AG09309 (cell line): ENCODE results near the gene SLC28A2.
A peak's percentile ranks its signal among the peaks of the same experiment; 100 is the strongest.
"Not testable (repeated sequence)": the region's sequence is repeated elsewhere in the genome, so short reads cannot be mapped to it uniquely, and the experiment has no call there.

Experiments
- DNase-seq: peaks from one replicate; pipeline ENCODE4 v3.0.0-alpha.2; 2010; ENCODE audit warnings: low read depth
- H3K4me3 ChIP-seq: 2 replicates; pipeline ENCODE4 v1.5.1; 2011; ENCODE audit warnings: mild to moderate bottlenecking, low read depth, low read length, moderate library complexity; ENCODE audit not compliant: control insufficient read depth
- TF ChIP-seq, protein P1 (sequence below): IDR thresholded peaks from 2 replicates; pipeline ENCODE4 v1.5.1; 2011; ENCODE audit warnings: mild to moderate bottlenecking, low read depth, low read length, inconsistent platforms; ENCODE audit not compliant: insufficient read depth, control insufficient read depth; ENCODE audit errors: missing control alignments

The SLC28A2 gene

DNA sequence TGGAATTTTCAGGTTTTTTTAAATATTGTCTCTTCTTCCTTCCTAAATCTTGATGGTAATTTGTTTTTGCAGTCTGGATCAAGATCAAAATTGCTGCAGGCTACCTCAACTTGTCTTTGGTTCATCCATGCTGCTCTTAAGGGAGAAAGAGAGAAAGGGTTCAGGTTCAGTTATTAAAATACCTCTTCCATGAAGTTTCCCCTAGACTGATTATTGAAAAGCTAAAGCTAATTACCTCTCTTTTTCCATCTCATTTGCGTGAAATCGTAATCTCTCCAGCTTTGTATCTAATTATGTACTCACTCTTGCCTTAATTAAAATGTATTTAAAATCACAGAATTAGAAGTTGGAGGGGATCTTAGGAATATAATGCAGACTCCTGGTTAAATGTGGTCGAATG, 52.7 kb downstream of the SLC28A2 start:
- TF ChIP-seq, protein P1, sequence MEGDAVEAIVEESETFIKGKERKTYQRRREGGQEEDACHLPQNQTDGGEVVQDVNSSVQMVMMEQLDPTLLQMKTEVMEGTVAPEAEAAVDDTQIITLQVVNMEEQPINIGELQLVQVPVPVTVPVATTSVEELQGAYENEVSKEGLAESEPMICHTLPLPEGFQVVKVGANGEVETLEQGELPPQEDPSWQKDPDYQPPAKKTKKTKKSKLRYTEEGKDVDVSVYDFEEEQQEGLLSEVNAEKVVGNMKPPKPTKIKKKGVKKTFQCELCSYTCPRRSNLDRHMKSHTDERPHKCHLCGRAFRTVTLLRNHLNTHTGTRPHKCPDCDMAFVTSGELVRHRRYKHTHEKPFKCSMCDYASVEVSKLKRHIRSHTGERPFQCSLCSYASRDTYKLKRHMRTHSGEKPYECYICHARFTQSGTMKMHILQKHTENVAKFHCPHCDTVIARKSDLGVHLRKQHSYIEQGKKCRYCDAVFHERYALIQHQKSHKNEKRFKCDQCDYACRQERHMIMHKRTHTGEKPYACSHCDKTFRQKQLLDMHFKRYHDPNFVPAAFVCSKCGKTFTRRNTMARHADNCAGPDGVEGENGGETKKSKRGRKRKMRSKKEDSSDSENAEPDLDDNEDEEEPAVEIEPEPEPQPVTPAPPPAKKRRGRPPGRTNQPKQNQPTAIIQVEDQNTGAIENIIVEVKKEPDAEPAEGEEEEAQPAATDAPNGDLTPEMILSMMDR: no peak
- DNase-seq: no peak
- no peak overlapping the region for H3K4me3 ChIP-seq

DNA sequence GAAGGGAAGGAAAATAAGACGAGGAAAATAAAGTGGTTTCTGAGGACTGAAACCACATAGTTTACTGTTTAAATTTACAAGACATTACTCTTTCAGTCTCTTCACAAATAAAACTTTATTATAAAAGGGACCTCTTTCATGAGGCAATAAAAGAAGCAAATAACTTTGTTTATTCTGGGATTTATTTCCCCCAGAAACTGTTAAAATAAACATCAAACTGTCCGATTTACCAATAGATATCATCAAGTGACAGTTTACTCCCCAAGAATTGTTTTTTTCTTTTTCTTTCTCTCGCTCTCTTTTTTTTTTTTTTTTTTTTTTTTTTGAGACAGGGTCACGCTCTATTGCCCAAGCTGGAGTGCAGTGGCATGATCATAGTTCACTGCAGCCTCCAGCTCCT, 54.1 kb downstream of the SLC28A2 start:
- no peak for DNase-seq
- TF ChIP-seq, protein P1: no peak

DNA sequence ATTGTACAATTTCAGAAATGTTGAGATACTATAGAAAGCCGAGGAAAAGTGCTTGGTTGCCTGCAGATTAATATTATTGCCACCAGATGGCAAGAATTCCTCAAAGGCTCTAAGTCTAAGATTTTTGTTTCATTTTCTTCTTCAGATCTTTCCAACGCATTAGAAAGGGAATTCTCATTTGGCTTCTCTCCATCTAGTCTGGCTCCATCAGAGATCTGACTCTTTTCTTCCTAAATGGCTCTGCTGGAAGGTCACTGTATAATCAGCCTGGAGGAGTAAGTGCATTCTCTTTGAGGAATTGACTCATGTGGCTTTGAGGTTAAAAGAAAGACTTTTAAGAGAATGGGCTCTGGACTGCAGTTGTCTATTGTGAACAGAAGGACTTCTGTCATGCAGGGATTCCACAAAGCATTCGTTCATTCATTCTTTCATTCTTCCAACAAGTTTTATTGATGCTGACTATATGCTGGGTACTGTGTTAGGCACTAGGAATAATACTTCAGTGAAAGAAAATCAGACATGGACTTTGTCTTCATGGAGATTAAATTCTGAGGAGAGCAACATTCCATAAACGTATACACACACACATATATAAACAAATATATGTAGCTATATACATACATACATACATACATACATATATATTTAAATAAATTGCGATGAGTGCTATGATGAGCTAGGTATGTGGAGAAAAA, 55.3 kb downstream of the SLC28A2 start:
- peak; percentile 27 for DNase-seq
- TF ChIP-seq, protein P1: peak; percentile 48
- no peak overlapping the region for H3K4me3 ChIP-seq

More for the DNA sequence above, 54.1 kb downstream of the SLC28A2 start:
- H3K4me3 ChIP-seq: no peak overlapping the region

DNA sequence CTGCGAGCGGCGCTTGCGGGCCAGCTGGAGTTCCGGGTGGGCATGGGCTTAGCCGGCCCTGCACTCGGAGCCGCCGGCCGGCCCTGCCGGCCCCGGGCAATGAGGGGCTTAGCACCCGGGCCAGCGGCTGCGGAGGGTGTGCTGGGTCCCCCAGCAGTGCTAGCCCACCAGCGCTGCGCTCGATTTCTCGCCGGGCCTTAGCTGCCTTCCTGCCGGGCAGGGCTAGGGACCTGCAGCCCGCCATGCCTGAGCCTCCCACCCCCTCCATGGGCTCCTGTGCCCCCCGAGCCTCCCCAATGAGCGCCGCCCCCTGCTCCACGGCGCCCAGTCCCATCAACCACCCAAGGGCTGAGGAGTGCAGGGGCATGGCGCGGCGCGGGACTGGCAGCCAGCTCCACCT, 62.1 kb downstream of the SLC28A2 start:
- not testable (repeated sequence) for H3K4me3 ChIP-seq

DNA sequence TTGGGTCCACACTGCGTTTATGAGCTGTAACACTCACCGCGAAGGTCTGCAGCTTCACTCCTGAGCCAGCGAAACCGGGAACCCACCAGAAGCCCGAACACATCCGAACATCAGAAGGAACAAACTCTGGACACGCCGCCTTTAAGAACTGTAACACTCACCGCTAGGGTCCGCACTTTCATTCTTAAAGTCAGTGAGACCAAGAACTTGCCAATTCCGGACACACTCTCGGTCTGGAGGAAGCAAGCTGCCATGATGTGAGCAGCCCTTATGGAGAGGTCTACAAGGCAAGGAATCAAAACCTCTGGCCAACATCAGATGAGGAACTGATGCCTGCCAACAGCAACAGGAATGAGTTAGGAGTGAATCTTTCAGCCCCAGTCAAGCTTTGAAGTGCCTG, 62.9 kb downstream of the SLC28A2 start:
- H3K4me3 ChIP-seq: no peak overlapping the region
- TF ChIP-seq, protein P1: peak; percentile 16
- DNase-seq: no peak

More for the DNA sequence above, 62.1 kb downstream of the SLC28A2 start:
- not testable (repeated sequence) for DNase-seq

DNA sequence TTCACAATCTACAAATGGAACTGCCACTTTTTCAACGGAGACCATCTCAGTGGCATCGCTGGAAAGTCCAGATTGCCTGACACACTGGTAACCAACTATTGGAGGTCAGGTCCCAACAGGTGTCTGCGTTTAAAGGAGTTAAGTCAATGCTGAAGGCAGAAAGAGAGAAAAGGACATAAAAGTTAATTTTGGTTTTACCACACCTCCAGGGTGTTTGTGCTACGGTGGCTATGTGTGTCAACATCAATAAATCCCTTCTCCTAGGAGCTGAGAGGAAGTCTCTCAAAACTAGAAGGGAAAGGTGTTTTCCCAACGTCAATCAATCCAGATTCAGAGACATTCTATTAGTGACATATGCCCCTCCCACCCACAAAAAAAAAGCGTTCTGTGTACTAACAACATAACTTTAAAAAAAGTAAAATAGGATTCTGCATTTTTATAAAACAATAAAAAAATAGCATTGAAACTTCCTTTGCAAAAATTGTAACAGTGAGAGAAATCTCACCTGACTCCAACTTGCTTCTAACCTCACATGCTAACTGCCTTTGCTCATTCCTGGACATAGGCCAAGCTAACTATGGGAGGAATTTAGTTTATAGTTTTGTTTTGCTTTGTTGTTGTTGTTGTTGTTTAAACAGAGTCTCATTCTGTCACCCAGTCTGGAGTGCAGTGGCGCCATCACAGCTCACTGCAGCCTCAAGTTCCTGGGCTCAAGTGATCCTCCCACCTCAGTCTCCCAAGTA, 67.6 kb downstream of the SLC28A2 start:
- no peak overlapping the region for H3K4me3 ChIP-seq
- DNase-seq: no peak
- TF ChIP-seq, protein P1: no peak

DNA sequence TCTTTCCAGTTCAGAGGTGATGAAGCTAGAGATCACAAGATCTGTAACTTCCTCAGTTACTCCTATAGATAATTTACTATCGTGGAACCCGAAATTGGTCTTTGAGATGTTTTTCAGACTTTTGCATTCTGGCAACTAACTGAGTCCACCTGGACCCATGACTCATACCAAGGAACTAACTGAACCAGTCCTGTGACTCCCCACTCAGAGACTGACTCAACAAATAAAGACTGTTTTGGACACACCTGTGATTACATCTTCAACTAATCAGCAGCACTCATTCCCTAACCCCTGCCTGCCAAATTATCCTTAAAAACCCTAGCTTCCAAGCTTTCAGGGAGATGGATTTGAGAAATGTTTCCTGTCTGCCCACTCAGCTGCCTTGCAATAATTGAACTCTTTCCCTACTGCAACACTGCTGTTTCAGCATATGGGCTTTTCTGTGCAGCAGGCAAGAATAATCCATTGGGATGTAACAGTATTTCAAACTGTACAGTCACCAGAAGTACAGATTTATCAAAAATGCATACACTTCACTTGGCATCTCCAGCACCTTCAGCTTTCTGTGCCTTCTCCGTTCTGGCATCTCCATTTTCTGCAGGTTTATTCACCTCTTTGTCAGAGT, 68.7 kb downstream of the SLC28A2 start:
- TF ChIP-seq, protein P1: no peak
- no peak overlapping the region for H3K4me3 ChIP-seq
- no peak for DNase-seq
